Measurements from ENCODE around the gene CHI3L1. TPM values are rescaled to one million over a fixed set of nuclear protein-coding genes. Genes with fewer than 3 reads are reported as not detected.

CHI3L1 gene
- polyA plus RNA-seq, 4 donors: 8.4 to 14.1 (median 10.8) TPM

GRCh38 chr1:203153051-203153988 is 33.2 kb downstream of the CHI3L1 start:
- no peak for DNase-seq (ENCODE audit: low read depth in 4 of 4, low spot score in 2 of 4)

- no peak for DNase-seq (ENCODE audit: low read depth in 4 of 4, low spot score in 2 of 4)
Observed at GRCh38 chr1:203152158-203153034, 34.1 kb downstream of the CHI3L1 start.

DNA sequence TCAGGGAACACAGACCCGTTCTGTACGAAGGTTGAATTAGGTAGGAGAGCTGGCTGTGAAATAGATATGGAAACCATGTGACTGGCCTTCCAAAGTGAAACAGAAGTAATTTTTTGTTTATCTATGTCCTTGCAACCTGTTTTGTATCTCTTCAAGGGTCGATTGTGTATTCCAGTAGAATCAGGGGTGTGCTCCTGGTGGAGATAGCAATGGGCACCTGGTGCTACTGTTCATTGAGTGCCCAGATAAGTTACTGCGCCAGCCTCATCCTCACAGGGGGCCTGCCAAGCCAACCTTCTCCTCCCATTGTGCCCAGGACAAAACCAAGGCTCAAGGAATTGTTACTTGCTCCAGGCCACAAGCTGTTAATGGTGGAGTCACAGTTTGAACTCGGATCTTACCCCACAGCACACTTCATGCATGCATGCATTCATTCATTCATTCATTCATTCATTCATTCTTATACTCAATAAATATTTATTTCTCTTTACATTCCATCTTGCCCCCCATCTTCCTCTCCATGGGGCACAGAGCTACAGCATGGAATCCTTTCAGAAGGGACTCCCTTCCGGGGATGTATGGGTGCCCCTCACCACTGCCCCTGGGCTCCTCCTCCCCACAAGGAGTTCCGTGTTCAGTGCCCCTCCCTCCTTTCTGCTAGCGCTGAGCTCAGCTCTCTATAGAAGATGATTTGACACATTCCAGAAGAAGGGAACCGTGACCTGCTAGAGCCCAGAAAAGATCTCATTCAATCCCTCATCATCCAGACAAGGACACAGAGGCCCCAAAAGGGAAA is 34.9 kb downstream of the CHI3L1 start:
- DNase-seq (ENCODE audit: low read depth in 4 of 4, low spot score in 2 of 4): no peak

DNA sequence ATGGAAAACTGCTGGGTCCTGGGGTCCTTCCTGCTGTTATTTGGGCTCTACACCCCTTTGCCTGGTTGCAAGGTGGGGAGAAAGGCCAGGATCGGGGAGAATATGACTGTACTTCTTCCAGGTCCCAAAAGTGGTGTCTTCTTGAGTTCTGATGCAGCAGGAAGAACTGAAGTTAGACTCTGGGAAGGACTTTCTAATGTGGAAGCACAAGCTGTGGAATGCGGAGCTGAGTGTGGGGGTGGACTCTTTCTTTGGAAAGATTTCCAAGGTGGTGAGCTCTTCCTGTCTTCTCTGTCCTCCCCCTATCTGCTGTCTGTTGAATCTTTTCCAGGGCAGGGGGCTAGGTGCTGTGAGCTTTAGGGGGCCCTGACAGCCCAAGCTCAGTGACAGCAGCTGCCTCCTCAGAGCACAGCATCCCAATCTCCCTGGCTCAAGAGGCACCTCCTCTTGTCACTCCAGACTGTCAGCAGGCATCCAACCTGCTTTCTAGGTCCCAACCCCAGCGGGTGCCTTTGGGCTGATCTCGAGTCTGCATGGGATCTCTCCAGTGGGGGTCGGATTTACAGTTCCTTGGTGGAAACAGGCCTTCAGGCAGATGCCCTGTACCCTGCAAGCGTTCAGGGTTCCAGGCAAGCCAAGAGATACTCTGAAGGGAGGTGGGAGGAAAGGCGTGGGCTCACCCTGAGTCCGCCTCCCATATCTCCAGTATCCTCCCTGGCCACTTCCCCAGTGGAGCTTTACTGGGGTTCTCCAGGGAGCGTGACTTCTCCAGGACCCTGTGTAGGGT is 35.8 kb downstream of the CHI3L1 start:
- DNase-seq (ENCODE audit: low read depth in 4 of 4, low spot score in 2 of 4): no peak

- DNase-seq (ENCODE audit: low read depth in 4 of 4, low spot score in 2 of 4): no peak
Observed at GRCh38 chr1:203149188-203149840, 37.2 kb downstream of the CHI3L1 start.

- DNase-seq (ENCODE audit: low read depth in 4 of 4, low spot score in 2 of 4): no peak
Observed at GRCh38 chr1:203148579-203148978, 37.9 kb downstream of the CHI3L1 start.

DNA sequence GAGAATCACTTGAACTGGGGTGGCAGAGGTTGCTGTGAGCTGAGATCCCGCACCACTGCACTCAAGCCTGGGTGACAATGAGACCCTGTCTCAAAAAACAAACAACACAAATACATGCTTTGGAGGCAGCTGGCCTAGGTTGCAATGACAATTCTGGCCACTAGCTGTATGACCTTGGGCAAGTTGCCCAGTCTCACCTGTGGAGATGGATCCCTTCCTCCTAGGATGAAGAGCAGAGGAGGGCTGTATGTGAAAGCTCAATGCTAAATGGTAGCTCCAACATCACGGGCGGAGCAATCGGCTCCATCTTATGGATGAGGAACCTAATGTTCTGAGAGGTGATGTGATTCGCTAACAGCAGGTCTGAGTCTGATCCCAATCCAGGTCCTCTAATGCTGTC is 38.4 kb downstream of the CHI3L1 start:
- DNase-seq (ENCODE audit: low read depth in 4 of 4, low spot score in 2 of 4): no peak

GRCh38 chr1:203147376-203147775 is 39.1 kb downstream of the CHI3L1 start:
- no peak for DNase-seq (ENCODE audit: low read depth in 4 of 4, low spot score in 2 of 4)

DNA sequence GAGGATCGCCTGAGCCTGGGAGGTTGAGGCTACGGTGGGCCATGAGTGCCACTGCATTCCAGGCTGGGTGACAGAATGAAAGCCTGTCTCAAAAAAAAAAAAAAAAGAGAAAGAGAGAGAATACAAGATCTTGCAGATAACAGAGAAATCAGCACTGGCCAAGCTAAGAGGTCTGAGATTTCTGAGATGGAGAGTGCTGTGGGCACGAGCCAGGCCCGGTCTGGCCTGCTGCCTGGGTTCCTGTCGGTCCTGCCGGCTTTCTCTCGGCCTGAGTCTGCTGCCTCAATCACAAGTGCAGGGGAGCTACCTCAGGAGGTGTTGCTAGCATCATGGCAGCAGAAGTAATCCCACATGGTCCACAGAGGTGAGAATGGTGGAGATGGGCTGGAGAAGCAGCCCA is 40.0 kb downstream of the CHI3L1 start:
- DNase-seq (ENCODE audit: low read depth in 4 of 4, low spot score in 2 of 4): no peak

GRCh38 chr1:203146042-203146369 is 40.5 kb downstream of the CHI3L1 start:
- DNase-seq (ENCODE audit: low read depth in 4 of 4, low spot score in 2 of 4): no peak

DNA sequence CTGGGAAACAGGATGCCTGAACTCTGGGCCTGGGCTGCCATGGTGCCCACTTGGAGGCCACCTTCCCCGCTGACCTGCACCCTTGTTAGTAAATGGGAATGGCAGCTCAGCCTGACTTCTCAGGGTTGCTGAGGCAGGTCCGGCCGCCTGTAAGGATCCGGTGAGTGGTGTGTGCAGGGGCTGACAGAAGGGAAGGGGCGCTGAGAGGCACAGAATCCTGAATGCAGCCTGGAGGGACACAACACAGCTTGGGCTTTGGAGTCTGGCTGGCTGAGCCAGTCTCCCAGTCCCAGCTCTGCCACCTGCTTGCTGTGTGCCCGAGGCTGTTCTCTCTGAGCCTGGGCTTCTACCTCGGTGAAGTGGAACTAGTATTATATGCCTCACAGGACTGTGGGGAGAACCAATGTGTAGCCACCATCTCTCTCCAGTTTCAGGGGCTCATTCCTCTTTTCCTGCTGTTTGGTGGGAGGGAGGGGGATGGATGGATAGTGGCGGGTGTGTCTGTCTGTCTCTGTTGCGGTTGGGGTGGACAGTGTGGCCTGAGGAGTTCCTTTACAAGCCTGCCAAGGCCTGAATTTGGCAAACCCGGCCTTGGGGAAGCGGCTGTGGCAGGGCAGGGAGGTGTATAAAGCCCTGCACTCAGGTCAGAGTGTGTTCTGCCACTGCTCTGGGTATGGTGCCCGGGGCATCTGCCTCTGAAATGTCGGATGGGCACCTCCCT is 41.0 kb downstream of the CHI3L1 start:
- no peak for DNase-seq (ENCODE audit: low read depth in 4 of 4, low spot score in 2 of 4)

- no peak for DNase-seq (ENCODE audit: low read depth in 4 of 4, low spot score in 2 of 4)
Observed at GRCh38 chr1:203144661-203145060, 41.8 kb downstream of the CHI3L1 start.

DNA sequence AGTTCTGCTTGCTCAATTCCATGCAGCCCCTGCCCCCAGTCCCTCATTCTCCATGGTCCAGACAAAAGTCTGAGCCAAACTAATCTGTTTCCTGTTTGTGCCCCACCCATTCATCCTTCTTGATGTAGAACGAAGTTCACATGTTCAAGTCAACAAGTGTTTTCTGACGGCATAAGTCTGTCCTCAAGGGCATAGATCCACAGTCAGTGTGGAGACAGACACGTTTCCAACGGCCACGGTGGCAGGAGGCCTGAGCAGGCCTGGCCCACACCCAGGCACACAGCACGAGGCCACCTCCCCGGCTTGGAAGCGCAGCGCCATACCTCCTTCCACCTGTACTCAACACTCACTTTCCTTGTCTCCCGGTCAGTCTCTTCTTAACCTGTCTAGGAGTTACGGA is 42.9 kb downstream of the CHI3L1 start:
- no peak for DNase-seq (ENCODE audit: low read depth in 4 of 4, low spot score in 2 of 4)

DNA sequence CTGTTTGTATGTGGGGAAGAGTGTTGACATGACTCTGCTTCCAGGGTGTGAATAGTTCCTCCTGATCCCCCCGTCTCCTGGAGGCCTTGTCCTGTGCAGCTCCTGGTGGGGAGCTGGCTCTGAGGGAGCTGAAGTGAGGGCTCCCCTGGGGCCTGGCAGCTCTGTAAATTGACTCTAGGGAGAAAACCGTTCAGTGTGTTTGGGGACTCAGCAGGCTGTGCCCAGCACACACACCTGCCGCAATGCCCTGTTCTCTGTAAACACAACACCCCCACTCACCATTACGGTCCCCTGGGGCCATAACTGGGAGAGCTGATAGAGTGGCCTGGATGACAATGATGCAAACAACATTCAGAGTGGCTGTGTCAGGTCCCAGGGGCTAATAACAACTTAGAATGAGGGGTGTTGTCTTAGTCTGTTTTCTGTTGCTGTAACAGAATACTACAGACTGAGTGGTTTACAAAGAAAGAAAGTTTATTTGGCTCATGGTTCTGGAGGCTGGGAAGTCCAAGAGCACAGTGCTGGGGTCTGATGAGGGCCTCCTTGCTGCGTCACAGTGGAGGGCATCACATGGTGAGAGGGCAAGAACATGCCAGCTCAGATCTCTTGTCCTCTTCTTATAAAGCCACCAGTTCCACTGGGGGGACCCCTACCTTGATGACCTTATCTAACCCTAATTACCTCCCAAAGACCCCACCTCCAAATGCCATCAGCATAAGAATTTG is 43.7 kb downstream of the CHI3L1 start:
- no peak for DNase-seq (ENCODE audit: low read depth in 4 of 4, low spot score in 2 of 4)

GRCh38 chr1:203142124-203142523 is 44.4 kb downstream of the CHI3L1 start:
- DNase-seq (ENCODE audit: low read depth in 4 of 4, low spot score in 2 of 4): no peak

DNA sequence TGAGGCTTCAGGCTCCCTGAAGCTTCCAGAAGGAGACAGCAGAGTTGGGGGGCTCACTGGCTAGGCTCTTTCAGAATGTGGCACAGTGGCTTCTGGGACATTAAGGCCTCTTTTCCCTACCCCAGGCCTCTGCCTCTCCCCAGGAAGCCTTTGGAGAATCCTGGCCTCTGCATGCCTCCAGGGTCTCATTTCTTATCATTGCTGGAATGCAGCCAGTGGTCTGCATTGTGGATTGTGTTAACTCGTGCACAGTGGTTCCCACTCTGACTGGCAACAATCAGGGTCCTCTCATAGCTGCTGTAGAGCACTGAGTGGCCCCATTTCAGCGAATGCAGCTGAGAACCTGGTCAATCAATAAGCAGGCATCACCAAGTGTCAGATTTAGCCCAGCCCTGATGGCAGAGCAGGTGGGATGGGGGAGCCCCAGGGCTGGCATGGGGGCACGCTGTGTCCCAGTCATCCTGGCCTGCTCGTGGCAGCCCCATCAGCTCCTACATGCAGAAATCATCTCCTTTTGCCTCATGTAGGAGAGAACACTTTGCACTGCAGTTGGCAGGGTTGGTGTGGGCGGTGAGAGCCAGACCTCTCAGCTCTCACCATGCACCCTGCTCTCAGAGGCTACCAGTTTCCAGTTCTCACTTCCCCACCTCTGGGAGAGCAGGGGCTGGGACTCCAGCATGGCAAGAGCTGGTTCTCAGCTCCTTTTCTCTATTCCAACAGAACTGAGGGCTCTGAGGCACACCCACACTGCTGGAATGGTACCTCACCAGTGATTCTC is 45.6 kb downstream of the CHI3L1 start:
- no peak for DNase-seq (ENCODE audit: low read depth in 4 of 4, low spot score in 2 of 4)

DNA sequence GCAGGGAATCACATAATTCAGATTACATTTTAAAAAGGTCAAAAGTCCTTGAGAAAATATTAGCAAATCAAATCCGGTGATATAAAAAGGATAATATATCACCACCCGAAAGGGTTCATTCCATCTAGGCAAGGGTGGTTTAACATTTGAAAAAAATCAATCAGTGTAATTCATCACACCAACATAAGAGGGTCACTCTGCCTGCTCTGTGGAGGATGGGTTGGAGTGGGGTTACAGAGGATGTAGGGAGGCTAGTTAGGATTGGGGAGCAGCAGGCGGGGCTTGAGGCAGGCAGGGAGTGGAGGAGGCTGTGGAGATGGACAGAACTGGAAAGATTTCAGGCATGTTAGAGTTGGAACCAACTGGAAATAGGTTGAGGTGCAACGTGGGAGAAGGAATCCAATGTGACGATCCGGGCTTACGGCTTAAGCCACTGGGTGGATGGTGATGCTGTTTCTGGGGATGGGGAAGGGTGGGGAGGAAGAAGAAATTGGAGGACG is 46.5 kb downstream of the CHI3L1 start:
- DNase-seq (ENCODE audit: low read depth in 4 of 4, low spot score in 2 of 4): no peak

All from left renal cortex interstitium (tissue), 4 donors.